Measurements from ENCODE around the gene ALKBH2. TPM values are rescaled to one million over a fixed set of nuclear protein-coding genes. Genes with fewer than 3 reads are reported as not detected.

The ALKBH2 gene
- 12.6 and 13.8 TPM in 2 replicates for total RNA-seq

DNA sequence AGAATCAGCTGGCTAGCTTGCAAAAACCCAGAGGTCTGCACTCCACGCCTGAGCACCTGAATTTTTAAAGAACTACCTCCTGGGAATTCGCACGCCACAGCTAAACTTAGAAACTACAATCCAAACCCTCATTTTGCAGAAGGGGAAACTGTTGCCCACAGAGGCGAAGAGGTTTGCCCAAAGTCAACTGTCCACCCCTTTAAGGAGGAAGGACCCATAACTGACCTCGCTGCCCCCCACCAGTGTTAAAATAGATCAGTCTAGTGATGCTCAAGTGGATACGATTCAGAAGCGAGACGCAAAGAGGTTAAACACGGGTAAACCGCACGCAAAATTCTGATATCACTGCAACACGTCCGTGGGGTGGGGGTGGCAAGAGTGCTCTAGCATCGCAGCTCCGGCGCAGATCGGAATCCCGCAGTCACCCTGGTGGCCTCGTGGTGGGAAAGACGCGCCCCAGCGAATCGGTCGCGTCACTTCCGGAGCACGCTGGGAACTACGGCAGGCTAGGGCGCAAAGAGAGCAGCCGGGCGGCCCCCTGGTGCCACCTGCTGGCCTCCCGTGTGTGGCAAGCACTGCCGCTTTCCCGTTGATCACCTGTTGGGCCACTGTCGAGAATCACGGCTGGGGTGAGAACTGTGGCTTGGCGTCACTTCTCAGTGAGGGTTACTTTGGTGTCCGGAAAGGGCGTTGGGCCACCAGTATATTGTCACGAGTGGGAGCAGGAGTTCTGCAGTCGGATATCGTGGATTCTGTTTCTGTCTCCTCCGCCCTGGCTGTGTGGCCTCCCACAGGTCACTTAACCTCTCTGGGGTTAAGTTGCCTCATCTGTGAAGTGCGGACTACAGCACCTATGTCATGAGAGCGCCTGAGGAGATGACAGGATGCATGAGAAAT lies at the start of gene ALKBH2:
ALKBH2 (minus strand) TSS at position 451 of the 897 bp plus-strand sequence. CDS start 686 bp downstream, outside the sequence.

DNA sequence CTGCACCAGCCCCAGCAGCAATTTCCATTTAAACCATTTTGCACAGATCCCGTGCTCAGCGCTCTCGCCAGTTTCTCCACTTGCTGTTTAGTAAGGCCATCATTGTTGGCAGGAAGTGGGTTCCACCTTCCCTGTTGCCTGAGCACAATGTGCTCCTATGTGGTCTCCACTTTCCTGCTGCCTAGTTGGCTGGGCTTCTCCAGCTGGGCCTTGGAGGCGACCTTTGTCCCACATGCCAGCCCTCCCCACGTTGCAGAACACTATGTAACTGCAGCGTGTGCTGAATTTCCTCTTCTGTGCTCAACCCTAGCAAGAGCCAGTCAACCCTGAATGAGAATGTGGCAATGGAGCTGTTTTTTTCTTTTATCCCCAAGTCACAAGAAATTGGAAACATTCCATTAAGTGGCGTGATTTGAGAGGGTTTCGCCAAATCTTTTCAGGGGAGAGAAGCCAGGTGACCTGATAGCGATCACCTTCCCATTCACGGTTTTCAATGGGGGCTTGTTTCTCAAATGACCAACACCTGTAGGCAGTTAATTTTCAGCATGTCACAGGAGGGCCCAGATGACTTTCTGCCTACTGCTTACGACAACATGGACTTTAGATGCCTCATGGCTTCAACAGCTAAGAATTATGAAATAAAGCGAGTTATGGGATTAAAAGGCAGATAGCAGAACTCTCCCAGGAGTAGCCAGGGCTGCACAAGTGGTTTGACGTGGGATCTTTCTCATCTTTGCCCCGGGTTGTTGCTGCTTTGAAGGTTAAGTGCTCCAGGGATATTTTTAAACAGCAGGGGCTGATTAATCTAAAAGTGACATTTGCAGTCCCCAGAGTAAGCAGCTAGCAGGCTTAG lies 22.7 kb upstream of the ALKBH2 start, which contains the start of gene ACACB:
ACACB (plus strand) TSS at position 830 of the 853 bp plus-strand sequence. CDS start 22,819 bp downstream, outside the sequence.

DNA sequence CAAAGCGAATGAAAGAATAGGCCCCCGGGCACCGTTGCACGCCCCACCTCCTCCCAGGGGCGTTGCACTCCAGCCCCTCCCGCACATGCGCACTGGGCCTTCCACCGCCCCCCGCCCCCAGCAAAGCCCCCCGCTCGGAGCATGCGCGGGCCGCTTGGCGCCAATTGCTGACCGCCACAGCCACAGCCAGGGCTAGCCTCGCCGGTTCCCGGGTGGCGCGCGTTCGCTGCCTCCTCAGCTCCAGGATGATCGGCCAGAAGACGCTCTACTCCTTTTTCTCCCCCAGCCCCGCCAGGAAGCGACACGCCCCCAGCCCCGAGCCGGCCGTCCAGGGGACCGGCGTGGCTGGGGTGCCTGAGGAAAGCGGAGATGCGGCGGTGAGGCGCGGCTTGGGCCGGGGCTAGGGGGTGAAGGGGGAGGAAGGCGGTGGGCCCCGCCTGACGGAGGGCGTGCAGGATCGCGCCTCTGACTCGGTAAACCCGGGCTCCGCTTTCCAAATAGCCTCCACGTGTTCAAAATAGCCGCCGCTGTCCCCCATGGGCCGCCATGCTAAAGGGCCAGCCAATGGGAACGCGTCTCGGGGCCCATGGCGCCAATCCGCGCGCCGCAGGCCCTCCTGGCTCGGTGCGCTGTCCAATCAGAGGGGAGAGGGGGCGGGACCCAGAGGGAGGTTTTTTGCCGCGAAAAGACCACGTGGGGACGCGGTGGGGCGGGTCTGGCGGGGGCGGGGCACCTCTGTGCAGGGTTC lies 4.3 kb upstream of the ALKBH2 start, which contains the start of gene UNG:
UNG (plus strand) TSS at position 163 of the 748 bp plus-strand sequence; CDS start at position 246, 83 bp downstream.

DNA sequence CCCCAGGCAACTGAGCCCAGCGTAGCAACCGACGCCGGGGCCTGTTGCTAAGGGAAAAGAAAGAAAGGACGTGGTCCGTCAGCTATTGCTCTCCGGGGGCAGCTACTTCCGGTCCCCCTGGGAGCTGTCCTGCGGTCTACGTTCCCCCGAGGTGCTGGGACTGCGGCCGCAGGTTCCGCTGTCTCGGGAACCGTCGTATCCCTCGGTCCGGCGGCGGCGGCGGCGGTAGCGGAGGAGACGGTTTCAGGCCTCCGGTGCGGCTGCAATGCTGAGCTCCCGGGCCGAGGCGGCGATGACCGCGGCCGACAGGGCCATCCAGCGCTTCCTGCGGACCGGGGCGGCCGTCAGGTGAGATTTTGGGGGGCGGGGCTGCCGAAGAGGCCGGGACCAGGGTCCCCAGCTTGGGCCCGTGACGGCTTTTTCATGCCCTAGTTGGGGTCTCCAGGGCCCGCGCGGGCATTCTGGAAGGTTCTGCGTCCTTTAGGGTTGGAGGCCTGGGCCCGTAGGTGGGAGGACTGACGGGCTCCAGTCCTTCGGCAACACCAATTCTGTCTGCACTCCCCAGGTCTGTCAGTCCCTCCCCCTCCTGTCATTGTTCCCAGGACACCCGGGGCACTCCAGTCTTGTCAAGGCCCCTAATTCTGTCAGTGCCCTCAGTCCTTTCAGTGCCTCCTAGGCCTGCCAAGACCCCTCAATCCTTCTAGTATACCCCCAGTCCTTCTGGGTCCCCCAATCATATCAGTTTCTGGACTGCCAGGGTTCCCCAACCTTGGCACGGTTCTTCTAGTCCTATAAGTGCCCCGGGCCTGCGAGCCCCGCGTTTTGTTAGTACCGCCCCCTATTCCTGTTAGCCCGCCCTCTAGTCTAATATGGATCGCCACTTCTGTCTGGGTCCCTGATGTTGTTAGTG lies 40.6 kb downstream of the ALKBH2 start, which contains the start of gene USP30:
USP30 (plus strand) TSS at position 163 of the 910 bp plus-strand sequence; CDS start at position 266, 103 bp downstream.

Other genes starting within 250 kb of the ALKBH2 start
- gene SSH1, start 235.9 kb downstream of the ALKBH2 start, total RNA-seq = 54.4 and 68.6 TPM in 2 replicates
- not detected in 2 replicates for gene DAO, start 213.4 kb downstream of the ALKBH2 start, total RNA-seq
- gene SVOP, start 72.4 kb downstream of the ALKBH2 start, total RNA-seq = not detected in 2 replicates
- gene USP30, start 40.9 kb downstream of the ALKBH2 start, total RNA-seq = 7.8 and 11.5 TPM in 2 replicates
- gene UNG, start 4.1 kb upstream of the ALKBH2 start, total RNA-seq = 16.1 and 17.2 TPM in 2 replicates
- 2.2 and 5.2 TPM in 2 replicates for gene ACACB, start 23.1 kb upstream of the ALKBH2 start, total RNA-seq
- gene FOXN4, start 215.8 kb upstream of the ALKBH2 start, total RNA-seq = not detected in 2 replicates